Ovary (tissue), 3 donors: ENCODE results near the gene RUSF1.

ENCODE experiments used
- CTCF ChIP-seq, 3 donors: fragments of 450-650 bp in 2 of 3; fragments of 200-600 bp in 1 of 3; IDR thresholded peaks; one replicate each; pipeline versions ENCODE4 v1.5.1 to v1.8.0; 2016 to 2022; ENCODE audit warnings: antibody characterized with exemption in 3 of 3, mild to moderate bottlenecking in 1 of 3
- EP300 ChIP-seq: sonication (generic); formaldehyde crosslinking; IDR thresholded peaks from one replicate; pipeline ENCODE4 v1.6.1; 2017; ENCODE audit warnings: antibody characterized with exemption
- POLR2A ChIP-seq: fragments of 450-650 bp; IDR thresholded peaks from one replicate; pipeline ENCODE4 v1.6.1; 2017; ENCODE audit warnings: antibody characterized with exemption, mild to moderate bottlenecking, moderate library complexity
- donor health status: DM: no; HTN: no; CAD: no.

GRCh38 chr16:31491778-31492418 is 16.3 kb downstream of the RUSF1 start:
- TF ChIP-seq CTCF (IDR thresholded peaks at IDR 0.05) = no peak
- TF ChIP-seq POLR2A = no peak
- TF ChIP-seq EP300 = no peak
